Activated T-cell treated with anti-CD3 and anti-CD28 coated beads, Interleukin-2, amount 50 U/mL, for 72 hours (primary cell): ENCODE results near the gene TRAFD1. TPM values are rescaled to one million over a fixed set of nuclear protein-coding genes. Genes with fewer than 3 reads are reported as not detected.
"Not testable (repeated sequence)": the region's sequence is repeated elsewhere in the genome, so short reads cannot be mapped to it uniquely, and the experiment has no call there.

Experiments used
- ATAC-seq, 2 donors: fragments of 150-1000 bp; cut with Tn5 transposase; replicated peaks in 1 of 2; 2 replicates each; pipeline ENCODE4 v1.10.0; 2021; ENCODE audit warnings: moderate library complexity in 2 of 2, mild to moderate bottlenecking in 1 of 2
- DNase-seq, 2 donors: peaks; one replicate each; pipeline ENCODE4 v3.0.0; 2021 to 2022; ENCODE audit warnings: mixed read lengths in 1 of 2
- H3K27ac Mint-ChIP-seq: one replicate; pipeline ENCODE4 v1.8.0; 2022; ENCODE audit warnings: mild to moderate bottlenecking, moderate library complexity, mixed read lengths
- H3K27me3 Mint-ChIP-seq: one replicate; pipeline ENCODE4 v1.8.0; 2022; ENCODE audit warnings: low read depth, mixed read lengths
- H3K36me3 Mint-ChIP-seq, 2 donors: one replicate each; pipeline ENCODE4 v1.8.0; 2022; ENCODE audit warnings: mixed read lengths in 2 of 2, mild to moderate bottlenecking in 1 of 2; ENCODE audit not compliant: insufficient read depth in 2 of 2
- H3K4me1 Mint-ChIP-seq: one replicate; pipeline ENCODE4 v1.8.0; 2022; ENCODE audit warnings: low read depth, mixed read lengths
- H3K4me3 Mint-ChIP-seq, 2 donors: one replicate each; pipeline ENCODE4 v1.8.0; 2022; ENCODE audit warnings: mild to moderate bottlenecking in 2 of 2, mixed read lengths in 2 of 2, moderate library complexity in 2 of 2
- H3K9me3 Mint-ChIP-seq, 2 donors: one replicate each; pipeline ENCODE4 v1.8.0; 2022; ENCODE audit warnings: mixed read lengths in 2 of 2
- total RNA-seq, 2 donors: library from RNA; stranded (reverse); gene quantifications; one replicate each; pipeline ENCODE4 v1.2.3, GENCODE V29; 2022

Gene TRAFD1
- total RNA-seq, 2 donors from 2014 or later, result 57.7 to 64.2 TPM

DNA sequence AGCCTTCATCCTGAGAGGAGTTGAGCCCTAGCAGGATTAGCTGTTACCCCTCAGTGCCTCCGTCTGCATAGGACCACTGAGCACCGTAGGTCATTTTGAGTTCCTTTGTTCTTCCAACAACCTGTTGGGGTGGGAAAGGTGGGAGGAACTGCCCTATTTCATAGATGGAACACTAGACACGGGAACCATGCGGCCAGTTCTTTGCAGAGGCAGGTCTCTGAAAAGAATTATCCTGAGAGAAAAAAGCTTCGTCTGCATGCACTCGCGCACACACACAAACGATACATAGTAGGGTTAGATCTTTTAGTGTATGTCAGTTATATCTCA is 28.5 kb downstream of the TRAFD1 start:
- H3K4me3 Mint-ChIP-seq, result no peak overlapping the region
- H3K27me3 Mint-ChIP-seq, result no peaks in the 10 kb centered on the region
- H3K4me1 Mint-ChIP-seq, result peaks cover 22% of the 10 kb centered on the region
- no peak for ATAC-seq
- H3K9me3 Mint-ChIP-seq, result peaks cover 12 to 15% of the 10 kb centered on the region in 2 donors
- no peak overlapping the region for H3K27ac Mint-ChIP-seq
- H3K36me3 Mint-ChIP-seq, result peaks cover 40 to 76% of the 10 kb centered on the region in 2 donors
- DNase-seq, result no peak

DNA sequence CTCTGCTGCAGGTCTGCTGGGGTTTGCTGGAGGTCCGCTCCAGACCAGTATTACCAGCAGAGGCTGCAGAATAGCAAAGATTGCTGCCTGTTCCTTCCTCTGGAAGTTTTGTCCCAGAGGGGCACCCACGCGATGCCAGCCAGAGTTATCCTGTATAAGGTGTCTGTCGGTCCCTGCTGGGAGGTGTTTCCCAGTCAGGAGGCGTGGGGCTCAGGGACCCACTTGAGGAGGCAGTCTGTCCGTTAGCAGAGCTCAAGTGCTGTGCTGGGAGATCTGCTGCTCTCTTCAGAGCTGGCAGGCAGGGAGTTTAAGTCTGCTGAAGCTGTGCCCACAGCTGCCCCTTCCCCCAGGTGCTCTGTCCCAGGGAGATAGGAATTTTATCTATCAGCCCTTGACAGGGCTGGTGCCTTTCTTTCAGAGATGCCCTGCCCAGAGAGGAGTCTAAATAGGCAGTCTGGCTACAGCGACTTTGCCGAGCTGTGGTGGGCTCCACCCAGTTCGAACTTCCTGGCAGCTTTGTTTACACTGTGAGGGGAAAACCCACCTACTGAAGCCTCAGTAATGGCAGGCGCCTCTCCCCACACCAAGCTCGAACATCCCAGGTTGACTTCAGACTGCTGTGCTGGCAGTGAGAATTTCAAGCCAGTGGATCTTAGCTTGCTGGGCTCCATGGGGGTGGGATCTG is 33.2 kb downstream of the TRAFD1 start:
- Mint-ChIP-seq H3K36me3 (peaks cover 35 to 56% of the 10 kb centered on the region in 2 donors), H3K9me3 (peaks cover 12 to 15% of the 10 kb centered on the region in 2 donors), H3K27ac (peak overlapping the region; percentile 72), H3K4me3 (peak overlapping the region; percentile 10 to 37), H3K4me1 (peaks cover 28% of the 10 kb centered on the region)
- H3K27me3 Mint-ChIP-seq, result not testable (repeated sequence)
- peak; percentile 36 to 50 for ATAC-seq
- DNase-seq, result peak in 1 of 2 donors; percentile 28

DNA sequence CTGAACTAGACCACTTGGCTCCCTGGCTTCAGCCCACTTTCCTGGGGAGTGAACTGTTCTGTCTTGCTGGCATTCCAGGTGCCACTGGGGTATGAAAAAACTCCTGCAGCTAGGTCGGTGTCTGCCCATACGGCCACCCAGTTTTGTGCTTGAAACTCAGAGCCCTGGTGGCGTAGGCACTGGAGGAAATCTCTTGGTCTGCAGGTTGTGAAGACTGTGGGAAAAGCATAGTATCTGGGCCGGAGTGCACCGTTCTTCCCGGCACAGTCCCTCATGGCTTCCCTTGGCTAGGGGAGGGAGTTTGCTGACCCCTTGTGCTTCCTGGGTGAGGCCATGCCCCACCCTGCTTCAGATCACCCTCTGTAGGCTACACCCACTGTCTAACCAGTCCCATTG is 33.8 kb downstream of the TRAFD1 start:
- Mint-ChIP-seq H3K4me3 (no peak overlapping the region), H3K27ac (no peak overlapping the region), H3K36me3 (peaks cover 32 to 51% of the 10 kb centered on the region in 2 donors), H3K4me1 (peaks cover 28% of the 10 kb centered on the region), H3K9me3 (peaks cover 12 to 15% of the 10 kb centered on the region in 2 donors), H3K27me3 (no peaks in the 10 kb centered on the region)
- ATAC-seq (no peak), DNase-seq (no peak)

- no peak for ATAC-seq
- H3K4me1 Mint-ChIP-seq, result peaks cover 28% of the 10 kb centered on the region
- no peak overlapping the region for H3K27ac Mint-ChIP-seq
- H3K36me3 Mint-ChIP-seq, result peaks cover 28 to 42% of the 10 kb centered on the region in 2 donors
- no peak overlapping the region for H3K4me3 Mint-ChIP-seq
- H3K27me3 Mint-ChIP-seq, result no peaks in the 10 kb centered on the region
- no peak for DNase-seq
- peaks cover 12 to 15% of the 10 kb centered on the region in 2 donors for H3K9me3 Mint-ChIP-seq
These were observed 35.3 kb downstream of the TRAFD1 start for GRCh38 chr12:112160611-112161010.

- H3K36me3 Mint-ChIP-seq, result peaks cover 23 to 32% of the 10 kb centered on the region in 2 donors
- H3K4me3 Mint-ChIP-seq, result no peak overlapping the region
These were observed 36.4 kb downstream of the TRAFD1 start for GRCh38 chr12:112161711-112162110.

GRCh38 chr12:112162241-112162790 is 37.0 kb downstream of the TRAFD1 start:
- Mint-ChIP-seq H3K27me3 (no peaks in the 10 kb centered on the region), H3K4me3 (no peak overlapping the region), H3K36me3 (peaks cover 18 to 26% of the 10 kb centered on the region in 2 donors), H3K4me1 (peaks cover 20% of the 10 kb centered on the region), H3K27ac (no peak overlapping the region), H3K9me3 (peaks cover 2 to 6% of the 10 kb centered on the region in 2 donors)
- DNase-seq (no peak), ATAC-seq (no peak)

More at GRCh38 chr12:112161711-112162110, 36.4 kb downstream of the TRAFD1 start:
- Mint-ChIP-seq H3K9me3 (peaks cover 6 to 10% of the 10 kb centered on the region in 2 donors), H3K27me3 (no peaks in the 10 kb centered on the region), H3K4me1 (peaks cover 20% of the 10 kb centered on the region), H3K27ac (no peak overlapping the region)
- ATAC-seq (no peak), DNase-seq (no peak)

DNA sequence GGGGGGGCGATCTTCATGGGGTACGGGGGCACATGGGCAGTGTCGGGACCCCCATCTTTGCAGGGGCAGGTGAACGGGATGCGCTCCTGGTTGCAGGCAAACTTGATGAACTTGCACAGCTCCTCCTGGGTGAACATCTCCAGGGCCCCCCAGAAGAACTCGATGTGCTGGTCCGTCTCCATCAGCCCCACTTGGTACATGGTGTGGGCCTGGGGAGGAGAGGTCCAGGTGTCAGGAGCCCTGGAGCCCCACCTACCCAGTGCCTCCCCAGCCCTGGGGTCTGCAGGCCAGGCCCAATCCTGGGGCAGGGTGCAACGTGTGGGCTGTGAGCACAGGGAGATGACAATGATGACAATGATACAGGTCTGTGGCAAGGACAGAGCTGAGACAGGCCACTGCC is 37.7 kb downstream of the TRAFD1 start:
- Mint-ChIP-seq H3K4me1 (peaks cover 14% of the 10 kb centered on the region), H3K27ac (no peak overlapping the region), H3K36me3 (peaks cover 11 to 19% of the 10 kb centered on the region in 2 donors), H3K9me3 (peaks cover 0 to 3% of the 10 kb centered on the region in 2 donors), H3K27me3 (no peaks in the 10 kb centered on the region), H3K4me3 (no peak overlapping the region)
- ATAC-seq (peak in 1 of 2 donors; percentile 18), DNase-seq (no peak)

- Mint-ChIP-seq H3K27me3 (no peaks in the 10 kb centered on the region), H3K4me1 (peaks cover 9% of the 10 kb centered on the region), H3K4me3 (no peak overlapping the region), H3K9me3 (no peaks in the 10 kb centered on the region), H3K27ac (no peak overlapping the region), H3K36me3 (peaks cover 7 to 14% of the 10 kb centered on the region in 2 donors)
- peak in 1 of 2 donors; percentile 10 for ATAC-seq
- DNase-seq, result no peak
These were observed 38.2 kb downstream of the TRAFD1 start for GRCh38 chr12:112163471-112163991.

DNA sequence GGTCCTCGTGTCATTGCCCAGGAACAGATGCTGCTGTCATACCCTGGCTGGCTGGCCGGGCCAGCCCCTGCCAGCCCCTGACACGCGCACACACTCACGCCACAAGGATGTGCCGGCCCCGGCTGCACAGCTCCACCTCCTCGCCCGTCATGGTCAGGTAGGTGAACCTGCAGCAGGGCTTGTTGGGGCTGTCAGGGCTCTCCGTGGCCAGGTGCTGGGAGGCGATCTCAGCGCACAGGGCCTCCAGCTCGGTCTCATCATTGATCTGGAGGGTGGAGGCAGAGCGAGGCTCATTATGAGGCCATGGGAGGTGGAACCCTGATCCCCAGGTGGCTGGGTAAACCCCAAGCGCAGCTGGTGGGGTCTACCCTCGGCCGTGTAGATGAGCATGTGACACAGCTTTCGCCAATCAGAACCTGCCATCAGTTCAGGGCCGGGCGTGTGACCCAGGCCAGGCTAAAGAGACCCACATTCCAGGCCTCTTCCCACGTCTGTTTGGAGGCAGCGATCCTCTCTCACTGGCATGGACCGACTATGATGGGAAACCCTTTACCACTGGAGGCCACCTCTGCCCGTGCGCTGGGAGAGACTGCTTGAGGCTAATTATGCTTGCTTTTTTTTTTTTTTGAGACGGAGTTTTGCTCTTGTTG is 38.8 kb downstream of the TRAFD1 start:
- Mint-ChIP-seq H3K4me1 (peaks cover 3% of the 10 kb centered on the region), H3K36me3 (peaks cover 7 to 12% of the 10 kb centered on the region in 2 donors), H3K27me3 (no peaks in the 10 kb centered on the region), H3K27ac (no peak overlapping the region), H3K9me3 (no peaks in the 10 kb centered on the region), H3K4me3 (no peak overlapping the region)
- no peak for DNase-seq
- ATAC-seq, result no peak

GRCh38 chr12:112165624-112166023 is 40.3 kb downstream of the TRAFD1 start:
- H3K27ac Mint-ChIP-seq, result no peak overlapping the region
- ATAC-seq, result no peak
- no peaks in the 10 kb centered on the region for H3K4me1 Mint-ChIP-seq
- no peak for DNase-seq
- H3K27me3 Mint-ChIP-seq, result no peaks in the 10 kb centered on the region
- no peaks in the 10 kb centered on the region for H3K9me3 Mint-ChIP-seq
- no peak overlapping the region for H3K4me3 Mint-ChIP-seq
- peaks cover 3 to 5% of the 10 kb centered on the region in 2 donors for H3K36me3 Mint-ChIP-seq

- Mint-ChIP-seq H3K27me3 (no peaks in the 10 kb centered on the region), H3K4me1 (no peaks in the 10 kb centered on the region), H3K9me3 (no peaks in the 10 kb centered on the region), H3K36me3 (peaks cover 1 to 2% of the 10 kb centered on the region in 2 donors), H3K27ac (no peak overlapping the region), H3K4me3 (no peak overlapping the region)
- DNase-seq (no peak), ATAC-seq (no peak)
These were observed 41.0 kb downstream of the TRAFD1 start for GRCh38 chr12:112166051-112167015.

- H3K27me3 Mint-ChIP-seq, result no peaks in the 10 kb centered on the region
- ATAC-seq, result no peak
These were observed 41.7 kb downstream of the TRAFD1 start for GRCh38 chr12:112167031-112167461.

More at GRCh38 chr12:112167031-112167461, 41.7 kb downstream of the TRAFD1 start:
- Mint-ChIP-seq H3K9me3 (no peaks in the 10 kb centered on the region), H3K27ac (no peak overlapping the region), H3K4me1 (no peaks in the 10 kb centered on the region), H3K4me3 (no peak overlapping the region), H3K36me3 (peaks cover 0 to under 1% of the 10 kb centered on the region in 2 donors)
- DNase-seq, result no peak
